ENCODE measurements around the gene PDGFB. TPM values are rescaled to one million over a fixed set of nuclear protein-coding genes. Genes with fewer than 3 reads are reported as not detected.

PDGFB gene
- total RNA-seq, 2 experiments from 2014 or later = 0.45 to 0.69 TPM

DNA sequence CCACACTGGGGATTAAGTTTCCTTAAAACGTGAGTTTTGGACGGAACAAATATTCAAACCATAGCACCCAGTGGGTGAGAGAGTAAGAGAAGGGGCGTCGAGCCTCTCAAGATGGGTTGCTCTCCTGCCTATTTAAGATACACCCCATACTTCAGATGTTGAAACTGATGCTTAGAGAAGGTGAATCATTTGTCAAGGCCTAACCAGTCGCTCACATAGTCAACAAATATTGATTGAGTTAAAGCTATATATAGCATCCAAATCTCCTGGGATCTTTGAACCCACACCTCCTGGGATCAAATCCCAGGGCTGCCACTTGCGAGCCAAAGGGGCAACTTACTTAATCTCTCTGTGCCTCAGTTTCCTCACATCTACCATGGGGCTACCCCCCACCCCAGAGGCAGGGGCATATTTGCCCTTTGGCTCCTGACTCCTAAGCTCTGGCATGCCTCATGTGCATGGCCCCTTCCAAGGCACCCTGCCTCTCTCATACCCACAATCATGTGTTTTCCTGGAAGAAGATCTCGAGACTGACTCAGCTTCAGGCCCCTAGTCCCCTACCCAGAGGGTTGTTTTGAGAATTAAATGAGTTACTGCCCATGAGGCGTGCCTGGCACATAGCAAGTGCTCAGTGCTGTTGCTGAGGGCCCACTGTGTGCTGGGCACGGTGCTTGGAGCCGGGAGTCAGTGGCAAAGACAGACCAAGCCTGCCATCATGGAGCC lies 19.0 kb upstream of the PDGFB start:
- Histone ChIP-seq H3K36me3 (ENCODE audit: insufficient read depth, low read length) (no peaks in the 10 kb centered on the region), H3K27ac (ENCODE audit: low read depth in 1 of 2, low read length in 2 of 2) (no peak overlapping the region), H3K9me3 (ENCODE audit: control insufficient read depth in 1 of 2, insufficient read depth in 1 of 2, low read length in 2 of 2) (peaks cover 4 to 29% of the 10 kb centered on the region in 2 experiments), H3K27me3 (ENCODE audit: control insufficient read depth in 1 of 2, insufficient read depth in 2 of 2, low read length in 2 of 2) (no peaks in the 10 kb centered on the region), H3K4me1 (ENCODE audit: insufficient read depth, low read length) (no peaks in the 10 kb centered on the region), H3K4me3 (ENCODE audit: low read length) (no peak overlapping the region)
- no peak overlapping the region for H3K27ac Mint-ChIP-seq
- H3K4me1 Mint-ChIP-seq (ENCODE audit: low read depth) = no peaks in the 10 kb centered on the region
- no peak for TF ChIP-seq CTCF (IDR thresholded peaks at IDR 0.05)
- no peaks in the 10 kb centered on the region for H3K36me3 Mint-ChIP-seq (ENCODE audit: low read depth)
- H3K9me3 Mint-ChIP-seq = no peaks in the 10 kb centered on the region
- ATAC-seq (ENCODE audit: poor library complexity) = no peak
- DNase-seq = no peak
- CTCF ChIA-PET = no interaction called here
- intact Hi-C loops (cut with DNase I, micrococcal nuclease) = no loop called here
- H3K4me3 Mint-ChIP-seq = no peak overlapping the region
- POLR2A ChIA-PET = no interaction called here
- no peaks in the 10 kb centered on the region for H3K27me3 Mint-ChIP-seq

- Histone ChIP-seq H3K4me3 (ENCODE audit: low read length) (no peak overlapping the region), H3K36me3 (ENCODE audit: insufficient read depth, low read length) (no peaks in the 10 kb centered on the region), H3K27me3 (ENCODE audit: control insufficient read depth in 1 of 2, insufficient read depth in 2 of 2, low read length in 2 of 2) (peaks cover 0 to 4% of the 10 kb centered on the region in 2 experiments), H3K9me3 (ENCODE audit: control insufficient read depth in 1 of 2, insufficient read depth in 1 of 2, low read length in 2 of 2) (peaks cover 4 to 29% of the 10 kb centered on the region in 2 experiments), H3K27ac (ENCODE audit: low read depth in 1 of 2, low read length in 2 of 2) (no peak overlapping the region), H3K4me1 (ENCODE audit: insufficient read depth, low read length) (peaks cover 12% of the 10 kb centered on the region)
- no peak overlapping the region for H3K27ac Mint-ChIP-seq
- ChIA-PET POLR2A (no interaction called here), CTCF (no interaction called here)
- H3K9me3 Mint-ChIP-seq = no peaks in the 10 kb centered on the region
- H3K27me3 Mint-ChIP-seq = peaks cover 11% of the 10 kb centered on the region
- intact Hi-C loops (cut with DNase I, micrococcal nuclease) = no loop called here
- TF ChIP-seq CTCF (IDR thresholded peaks at IDR 0.05) = no peak
- DNase-seq = no peak
- H3K4me3 Mint-ChIP-seq = no peak overlapping the region
- H3K4me1 Mint-ChIP-seq (ENCODE audit: low read depth) = peaks cover 4% of the 10 kb centered on the region
- ATAC-seq (ENCODE audit: poor library complexity) = no peak
- no peaks in the 10 kb centered on the region for H3K36me3 Mint-ChIP-seq (ENCODE audit: low read depth)
Measured at GRCh38 chr22:39259666-39260065, 14.9 kb upstream of the PDGFB start.

GRCh38 chr22:39257901-39258475 lies 13.2 kb upstream of the PDGFB start:
- POLR2A ChIA-PET = no interaction called here
- no peak overlapping the region for H3K27ac Mint-ChIP-seq

More at GRCh38 chr22:39257901-39258475, 13.2 kb upstream of the PDGFB start:
- TF ChIP-seq CTCF (IDR thresholded peaks at IDR 0.05) = no peak
- peaks cover 29% of the 10 kb centered on the region for H3K4me1 ChIP-seq (ENCODE audit: insufficient read depth, low read length)
- H3K27me3 Mint-ChIP-seq = peaks cover 16% of the 10 kb centered on the region
- no peaks in the 10 kb centered on the region for H3K9me3 Mint-ChIP-seq
- peaks cover 6% of the 10 kb centered on the region for H3K4me1 Mint-ChIP-seq (ENCODE audit: low read depth)
- no peak for DNase-seq
- peaks cover 4 to 21% of the 10 kb centered on the region in 2 experiments for H3K9me3 ChIP-seq (ENCODE audit: control insufficient read depth in 1 of 2, insufficient read depth in 1 of 2, low read length in 2 of 2)
- CTCF ChIA-PET = no interaction called here
- peaks cover 3 to 9% of the 10 kb centered on the region in 2 experiments for H3K27me3 ChIP-seq (ENCODE audit: control insufficient read depth in 1 of 2, insufficient read depth in 2 of 2, low read length in 2 of 2)
- no peak overlapping the region for H3K4me3 Mint-ChIP-seq
- H3K36me3 Mint-ChIP-seq (ENCODE audit: low read depth) = no peaks in the 10 kb centered on the region
- intact Hi-C loops (cut with DNase I, micrococcal nuclease) = no loop called here
- H3K27ac ChIP-seq (ENCODE audit: low read depth in 1 of 2, low read length in 2 of 2) = no peak overlapping the region
- H3K36me3 ChIP-seq (ENCODE audit: insufficient read depth, low read length) = no peaks in the 10 kb centered on the region
- no peak overlapping the region for H3K4me3 ChIP-seq (ENCODE audit: low read length)
- ATAC-seq (ENCODE audit: poor library complexity) = no peak

All from CD4-positive, alpha-beta T cell (primary cell).